Lung microvascular endothelial cell (primary cell): ENCODE measurements around the gene ERICH6B. TPM values are rescaled to one million over a fixed set of nuclear protein-coding genes. Genes with fewer than 3 reads are reported as not detected.

ENCODE experiments used
- DNase-seq, 2 donors: peaks; one replicate each; pipeline versions ENCODE4 v3.0.0 to v3.0.0-alpha.2; 2010; ENCODE audit warnings: low read depth in 2 of 2
- total RNA-seq: library from RNA; depleted of rRNA; stranded (reverse); fragments of >200 nt; gene quantifications from 2 replicates; pipeline ENCODE4 v1.2.1, GENCODE V29; 2014

The ERICH6B gene
- total RNA-seq, 1 donor from 2014 or later, result not detected

DNA sequence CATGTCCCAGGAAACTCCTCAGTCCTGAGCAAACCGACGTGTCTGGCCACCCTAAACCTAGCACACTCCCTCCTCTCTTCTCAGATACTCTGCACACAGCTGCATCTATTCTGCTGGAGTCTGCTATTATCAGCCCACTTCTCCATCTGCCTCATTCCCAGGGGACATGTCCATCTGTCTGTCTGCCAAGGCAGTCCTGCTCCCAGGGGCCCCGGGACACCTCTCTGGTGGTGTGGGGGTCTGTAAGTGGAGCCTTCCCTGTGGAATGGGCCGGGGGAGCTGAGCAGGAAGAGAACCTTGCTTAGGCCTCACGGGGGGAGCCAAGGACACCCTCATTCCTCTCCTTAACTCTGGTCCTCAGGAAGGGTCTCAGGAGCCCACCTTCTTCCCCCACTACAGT lies 72.7 kb downstream of the ERICH6B start:
- no peak for DNase-seq

DNA sequence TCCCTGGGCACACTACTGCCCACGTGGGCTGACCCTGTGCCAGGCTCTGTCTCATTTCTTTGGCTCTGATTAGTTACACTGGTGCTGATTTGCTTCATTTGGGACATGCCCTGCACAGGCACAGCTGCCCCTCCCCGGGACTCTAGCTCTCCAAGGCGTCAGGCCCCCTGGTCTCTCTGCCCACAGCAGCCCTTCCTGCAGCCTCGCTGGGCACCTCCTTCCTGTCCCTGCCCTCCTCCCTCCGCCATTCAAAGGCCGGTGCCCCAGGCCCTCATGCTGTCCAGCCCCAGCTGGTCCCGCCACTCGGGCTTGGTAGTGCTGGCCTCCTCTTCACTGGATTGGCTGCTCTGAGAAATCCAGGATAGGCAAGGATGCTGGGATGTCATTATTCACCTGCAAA lies 73.1 kb downstream of the ERICH6B start:
- no peak for DNase-seq

DNA sequence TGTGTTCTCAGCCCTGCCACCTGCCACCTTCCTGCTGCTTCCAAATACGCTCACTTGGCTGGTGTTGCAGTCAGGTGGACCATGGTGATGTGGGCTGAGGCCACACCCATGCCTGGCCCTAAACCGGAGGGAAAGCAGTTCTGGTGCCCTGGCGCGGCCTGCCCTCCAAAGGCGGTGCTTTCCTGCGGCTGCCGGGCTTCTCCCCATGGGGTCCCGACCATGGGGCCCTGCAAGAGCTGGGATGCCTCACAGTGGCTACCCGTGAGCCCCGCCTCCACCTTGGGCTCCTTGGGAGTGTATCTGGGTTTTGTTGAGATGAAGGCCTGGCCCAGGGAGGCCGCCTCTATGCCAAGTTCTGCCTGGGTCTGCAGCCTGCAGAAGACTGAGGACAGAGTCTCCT lies 73.7 kb downstream of the ERICH6B start:
- no peak for DNase-seq

DNA sequence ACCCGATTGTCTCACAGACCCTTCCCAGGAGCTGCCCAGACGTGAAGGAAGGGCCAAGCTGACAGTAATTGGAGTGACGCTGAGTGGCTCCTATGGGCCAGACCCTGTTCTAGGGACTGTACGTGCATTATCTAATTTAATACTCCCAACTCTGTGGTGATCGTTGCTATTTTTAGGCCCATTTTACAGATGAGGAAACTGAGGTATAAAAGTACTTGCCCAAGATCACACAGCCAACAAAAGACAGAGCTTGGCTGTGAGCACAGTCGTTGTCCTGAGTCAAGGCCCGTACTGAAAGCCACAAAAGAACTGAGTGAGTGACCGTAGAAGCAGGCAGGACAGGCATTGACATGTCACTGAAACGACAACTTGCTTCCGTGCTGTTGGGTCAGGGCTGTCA lies 74.7 kb downstream of the ERICH6B start:
- DNase-seq, result no peak

DNA sequence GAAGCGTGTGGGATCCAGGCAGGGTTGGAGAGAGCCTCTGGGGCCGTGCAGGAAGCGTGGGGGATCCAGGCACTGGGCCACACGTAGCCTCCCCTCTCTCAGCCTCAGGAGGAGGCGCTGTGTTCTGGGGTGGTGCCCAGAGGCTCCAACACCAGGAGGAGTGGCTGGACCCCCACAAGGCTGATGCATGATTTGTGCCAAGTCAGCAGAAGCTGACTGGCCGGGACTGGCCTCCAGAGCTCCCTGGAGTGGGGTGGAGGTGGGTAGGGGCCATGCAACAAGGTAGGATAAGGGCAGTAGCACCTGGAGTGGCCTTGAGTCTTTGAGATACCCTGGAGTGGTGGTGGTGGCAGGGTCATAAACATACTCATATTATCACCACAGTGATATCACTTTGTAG lies 75.3 kb downstream of the ERICH6B start:
- no peak for DNase-seq

DNA sequence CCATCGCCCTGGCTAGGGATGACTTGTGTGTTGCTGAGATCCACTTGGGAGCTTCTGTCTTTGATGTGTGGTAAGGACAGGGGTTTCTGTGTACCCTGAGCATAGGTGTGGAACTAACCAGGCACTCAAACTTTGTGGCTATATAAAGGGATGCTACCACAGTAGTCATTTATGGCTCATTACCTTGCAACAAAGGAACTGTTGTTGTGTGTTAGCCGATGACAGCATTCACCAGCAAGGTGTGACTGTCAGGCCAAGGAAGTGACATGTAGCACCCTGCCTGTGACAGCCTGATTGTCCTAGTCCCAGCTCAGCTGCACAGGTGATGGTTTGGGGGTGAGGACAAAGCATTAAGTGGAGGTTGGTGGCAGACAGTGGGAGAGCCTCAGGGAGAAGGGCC lies 77.2 kb downstream of the ERICH6B start:
- no peak for DNase-seq

GRCh38 chr13:45537516-45537915 lies 78.0 kb downstream of the ERICH6B start:
- peak in 1 of 2 donors; percentile 48 for DNase-seq

DNA sequence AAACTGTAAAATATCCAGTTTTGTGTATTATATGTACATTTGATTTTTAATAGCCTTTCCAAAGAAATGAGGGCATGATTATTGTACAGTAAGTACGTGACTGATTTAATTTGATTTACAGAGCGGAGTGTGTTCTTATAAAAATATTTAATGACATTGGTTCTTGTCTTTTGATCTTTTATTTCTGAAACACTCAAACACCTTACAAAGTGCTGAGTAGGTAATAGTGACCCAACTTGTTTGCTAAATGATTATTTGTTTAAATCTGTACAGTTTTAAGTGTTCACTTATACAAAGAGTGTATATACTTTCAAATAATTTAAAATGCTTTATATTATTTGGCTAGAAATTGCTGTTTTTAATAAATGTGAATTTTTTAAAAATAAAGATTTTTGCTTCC lies 79.3 kb downstream of the ERICH6B start:
- DNase-seq, result no peak

GRCh38 chr13:45534604-45535003 lies 80.9 kb downstream of the ERICH6B start:
- DNase-seq, result no peak

DNA sequence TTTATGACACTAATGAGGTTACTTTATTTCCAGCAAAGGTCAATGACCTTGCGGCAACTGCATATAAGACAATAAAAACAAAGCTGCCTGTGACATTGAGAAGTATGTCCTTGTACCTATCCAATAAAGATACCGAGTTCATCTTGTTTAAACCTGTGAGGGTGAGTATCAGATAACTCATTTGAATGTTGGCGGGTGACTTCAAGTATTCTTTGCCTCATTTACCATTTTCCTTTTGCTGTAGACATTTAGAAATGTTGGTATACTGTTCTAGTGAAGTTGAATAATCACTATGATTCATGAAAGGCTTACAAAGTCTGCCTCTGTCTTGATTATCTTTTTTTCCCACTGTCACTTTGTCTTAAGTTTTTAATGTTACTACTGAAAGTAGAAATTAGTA lies 85.8 kb downstream of the ERICH6B start:
- no peak for DNase-seq

- peak in 1 of 2 donors; percentile 12 for DNase-seq
Measured at GRCh38 chr13:45527699-45528462, 87.7 kb downstream of the ERICH6B start.

- DNase-seq, result no peak
Measured at GRCh38 chr13:45522571-45522970, 93.0 kb downstream of the ERICH6B start.

DNA sequence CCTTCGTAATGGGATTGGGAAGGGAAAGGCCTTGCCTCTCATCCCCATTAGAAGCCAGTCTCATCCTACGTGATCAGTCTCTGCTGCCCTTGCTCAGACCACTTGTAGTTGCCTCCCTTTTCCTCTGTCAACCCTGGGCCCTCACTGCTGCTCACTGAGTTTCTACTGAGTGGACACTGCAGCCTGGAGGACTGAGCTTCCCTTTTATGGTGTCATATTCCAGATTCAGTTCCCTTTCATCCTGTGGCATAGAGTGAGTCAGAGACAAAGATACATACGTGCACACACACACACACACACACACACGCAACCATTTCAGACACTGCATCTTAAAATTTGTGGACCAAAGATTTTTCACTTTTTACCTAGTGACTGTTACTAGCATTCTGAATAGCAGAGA lies 94.2 kb downstream of the ERICH6B start:
- peak in 1 of 2 donors; percentile 27 for DNase-seq

DNA sequence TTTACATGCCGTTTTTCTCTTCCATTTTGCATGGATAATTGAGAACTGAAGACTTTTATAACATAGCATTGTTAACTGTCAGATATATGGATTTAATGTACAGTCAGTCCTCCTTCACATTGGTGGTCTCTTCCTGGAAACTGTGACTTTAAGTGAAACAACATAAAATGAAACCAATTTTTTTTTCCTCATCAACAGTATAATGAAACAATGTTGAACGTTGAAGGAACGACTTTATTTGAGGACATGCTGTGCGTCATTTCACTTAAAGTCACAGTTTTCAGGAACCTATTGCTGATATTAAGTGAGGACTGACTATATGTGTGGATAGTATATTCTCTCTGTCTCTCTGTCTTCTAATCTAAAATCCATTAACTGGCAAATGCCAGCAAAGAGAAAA lies 96.0 kb downstream of the ERICH6B start:
- DNase-seq, result no peak

DNA sequence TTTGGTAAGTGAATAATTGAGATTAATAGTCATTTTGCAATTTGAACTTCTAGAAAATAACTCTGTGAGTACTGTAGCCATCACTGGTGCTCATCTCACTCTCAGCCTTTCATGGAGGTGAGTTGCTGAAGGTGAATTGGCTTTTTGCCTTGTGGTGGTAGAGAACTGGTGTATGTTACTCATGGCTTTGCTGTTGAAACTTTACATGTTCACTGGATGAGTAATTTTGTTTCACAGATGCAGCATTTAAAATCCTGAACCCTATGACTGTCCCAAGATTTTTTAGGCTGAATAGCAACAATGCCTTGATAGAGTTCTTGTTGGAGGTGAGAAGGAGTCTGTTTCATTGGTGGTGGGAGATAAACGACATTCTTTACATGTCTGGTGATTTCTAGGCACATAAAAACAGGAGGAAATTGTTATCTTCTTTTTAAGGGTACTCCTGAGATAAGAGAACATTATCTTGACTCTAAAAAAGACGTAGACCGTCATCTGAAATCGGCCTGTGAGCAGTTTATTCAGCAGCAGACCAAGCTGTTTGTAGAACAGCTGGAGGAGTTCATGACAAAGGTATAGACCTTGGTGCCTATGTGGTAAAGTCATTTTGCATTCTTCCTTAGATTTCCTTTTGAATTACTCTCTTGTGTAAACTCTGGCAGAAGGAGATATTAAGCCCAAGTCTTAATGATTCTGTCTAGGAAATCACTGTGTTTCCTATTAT lies 96.9 kb downstream of the ERICH6B start:
- DNase-seq, result no peak

DNA sequence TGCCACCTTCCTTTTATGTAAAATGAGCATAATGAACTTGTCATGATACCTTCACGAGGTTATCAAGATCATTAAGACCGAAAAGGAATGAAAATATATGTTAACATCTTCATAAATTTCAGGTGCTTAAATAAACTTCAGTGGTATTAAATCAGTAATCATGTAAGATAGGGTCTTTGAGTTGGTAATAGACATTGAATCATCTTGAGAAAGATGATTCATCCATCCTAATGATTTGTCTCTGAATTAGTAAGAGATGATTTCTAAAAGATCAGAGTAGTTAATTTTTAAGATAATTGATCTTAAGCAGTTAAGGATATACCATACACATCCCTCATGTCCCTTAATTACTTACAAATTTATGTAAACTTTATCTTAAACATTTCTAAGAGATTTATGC lies 98.8 kb downstream of the ERICH6B start:
- no peak for DNase-seq

DNA sequence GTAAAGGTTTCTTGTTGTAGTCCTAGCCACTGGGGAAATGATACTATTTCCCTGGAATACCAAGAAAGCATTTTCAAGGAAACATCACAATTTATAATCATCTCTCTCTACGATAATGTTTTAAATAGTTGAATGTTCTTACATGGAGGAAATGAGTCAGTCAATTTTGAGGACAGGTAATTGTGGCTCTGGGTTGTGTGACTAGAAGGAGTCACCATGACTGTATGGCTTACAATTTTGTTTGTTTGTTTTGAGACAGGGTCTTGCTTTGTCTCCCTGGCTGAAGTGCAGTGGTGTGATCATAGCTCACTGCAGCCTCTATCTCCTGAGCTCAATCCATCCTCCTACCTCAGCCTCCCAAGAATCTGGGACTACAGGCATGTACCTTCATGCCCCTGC lies 103.4 kb downstream of the ERICH6B start:
- peak in 1 of 2 donors; percentile 67 for DNase-seq

GRCh38 chr13:45511310-45512097 lies 104.0 kb downstream of the ERICH6B start:
- DNase-seq, result peak; percentile 81 to 82

DNA sequence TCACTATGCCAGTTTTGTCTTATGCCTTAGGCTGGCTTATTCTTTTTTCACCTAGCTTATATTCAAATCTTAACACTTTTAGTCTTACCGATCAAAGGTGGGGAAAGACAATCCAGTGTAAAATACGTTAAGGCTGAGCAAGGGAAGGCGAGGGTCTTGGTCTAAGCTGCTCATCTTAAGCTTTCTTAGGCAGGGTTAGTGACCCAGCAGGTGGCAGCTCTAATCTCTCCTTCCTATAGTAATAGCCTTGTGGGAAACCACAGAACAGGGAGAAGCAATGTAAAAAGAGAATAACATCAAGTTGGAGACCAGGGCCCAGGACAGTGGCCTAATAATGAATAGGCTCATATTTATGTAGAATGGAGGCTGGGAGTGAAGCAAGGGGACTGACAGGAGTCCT lies 104.9 kb downstream of the ERICH6B start:
- DNase-seq, result no peak

DNA sequence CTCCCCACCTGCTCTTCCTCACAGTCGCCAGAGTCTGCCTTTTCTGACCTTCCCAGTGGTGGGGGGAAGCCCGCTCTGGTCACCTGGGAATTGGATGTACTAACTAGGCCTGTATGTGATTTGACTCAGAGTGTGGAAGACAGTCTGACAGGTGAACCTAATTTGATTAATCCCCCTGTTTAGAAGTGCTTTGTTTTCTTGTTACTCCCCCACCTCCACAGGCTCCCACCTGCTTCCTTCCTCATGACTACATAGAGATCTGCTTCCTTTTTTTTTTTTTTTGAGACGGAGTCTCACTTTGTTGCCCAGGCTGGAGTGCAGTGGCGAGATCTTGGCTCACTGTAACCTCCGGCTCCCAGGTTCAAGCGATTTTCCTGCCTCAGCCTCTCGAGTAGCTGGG lies 106.8 kb downstream of the ERICH6B start:
- peak in 1 of 2 donors; percentile 11 for DNase-seq

GRCh38 chr13:45506811-45507210 lies 108.7 kb downstream of the ERICH6B start:
- DNase-seq, result no peak

DNA sequence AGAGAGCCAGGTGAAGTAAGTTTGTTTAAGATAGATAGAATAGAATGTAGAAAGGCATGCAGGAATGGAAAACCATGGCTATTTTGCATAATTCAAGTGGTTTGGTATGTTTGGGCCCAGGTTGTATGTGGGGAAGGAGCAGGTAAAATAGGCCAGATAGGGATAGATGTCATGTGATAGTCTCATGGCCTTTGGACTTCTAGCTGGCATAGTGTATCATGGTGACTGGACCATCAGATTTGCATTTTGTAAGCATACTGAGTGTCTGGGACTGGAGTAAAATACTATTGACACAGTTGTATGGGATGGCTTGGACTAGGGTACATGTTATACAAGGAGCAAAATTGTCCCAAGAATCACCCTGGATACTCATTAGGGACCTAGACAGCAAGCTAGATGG lies 111.9 kb downstream of the ERICH6B start:
- no peak for DNase-seq
